H1 (cell line): ENCODE measurements around the gene TRIOBP. TPM values are rescaled to one million over a fixed set of nuclear protein-coding genes. Genes with fewer than 3 reads are reported as not detected.

ENCODE experiments used
- CTCF ChIA-PET: fragments of 300-600 bp; sonication (Branson Sonifier 250); formaldehyde crosslinking; loops from one replicate; lab custom pipeline; 2021; ENCODE audit not compliant: partially characterized antibody; lab: Charles Lee
- POLR2A ChIA-PET: fragments of 300-600 bp; sonication (Branson Sonifier 250); formaldehyde crosslinking; loops from one replicate; lab custom pipeline; 2021; ENCODE audit warnings: inconsistent platforms; ENCODE audit not compliant: partially characterized antibody; lab: Charles Lee
- DNase-seq, 2 experiments: peaks; one replicate each; pipeline versions ENCODE4 v3.0.0 to v3.0.0-alpha.2; 2010 to 2022; ENCODE audit warnings: low spot score in 2 of 2, low read depth in 1 of 2, mixed read lengths in 1 of 2
- FAIRE-seq: peaks from 2 replicates; lab custom pipeline; 2011; peaks lifted over from hg19 to GRCh38; lab: Jason Lieb, UNC
- H2AFZ ChIP-seq: 2 replicates; pipeline ENCODE4 v1.8.1; 2012; ENCODE audit warnings: low read length, inconsistent platforms
- H2AK5ac ChIP-seq: 2 replicates; pipeline ENCODE4 v1.6.1; 2013; ENCODE audit warnings: low read depth, low read length
- H2BK120ac ChIP-seq: replicated peaks from 2 replicates; pipeline ENCODE3; 2013; ENCODE audit warnings: low read depth, low read length, inconsistent platforms
- H2BK12ac ChIP-seq: 2 replicates; pipeline ENCODE4 v1.6.1; 2013; ENCODE audit warnings: low read depth, low read length
- H2BK15ac ChIP-seq: 2 replicates; pipeline ENCODE4 v1.6.1; 2013; ENCODE audit warnings: low read length
- H2BK20ac ChIP-seq: 2 replicates; pipeline ENCODE4 v1.6.1; 2013; ENCODE audit warnings: low read length
- H2BK5ac ChIP-seq: 2 replicates; pipeline ENCODE4 v1.6.1; 2013; ENCODE audit warnings: low read depth, low read length
- H3K14ac ChIP-seq: 2 replicates; pipeline ENCODE4 v1.6.1; 2013; ENCODE audit warnings: inconsistent platforms; ENCODE audit not compliant: insufficient read length
- H3K18ac ChIP-seq: 2 replicates; pipeline ENCODE4 v1.6.1; 2013; ENCODE audit warnings: low read length; ENCODE audit errors: extremely low read depth
- H3K23ac ChIP-seq: 2 replicates; pipeline ENCODE4 v1.6.1; 2013; ENCODE audit warnings: inconsistent platforms; ENCODE audit not compliant: insufficient read length
- H3K23me2 ChIP-seq: 2 replicates; pipeline ENCODE4 v1.6.1; 2013; ENCODE audit warnings: low read depth, low read length
- H3K27ac ChIP-seq: 2 replicates; pipeline ENCODE4 v1.6.1; 2011; ENCODE audit warnings: low read depth, low read length, inconsistent platforms
- H3K27me3 ChIP-seq, 4 experiments: replicated peaks in 1 of 4; 1 replicate in 1 of 4; 2 replicates in 3 of 4; pipeline versions ENCODE4 v1.6.1 to v1.8.1; 2011 to 2013; ENCODE audit warnings: low read length in 3 of 4, mild to moderate bottlenecking in 3 of 4, inconsistent platforms in 2 of 4, mixed read lengths in 2 of 4, moderate library complexity in 1 of 4; ENCODE audit not compliant: control insufficient read depth in 3 of 4, insufficient read depth in 3 of 4; ENCODE audit errors: extremely low read depth in 1 of 4
- H3K36me3 ChIP-seq, 4 experiments: 2 replicates each; pipeline versions ENCODE4 v1.6.1 to v1.8.1; 2011 to 2013; ENCODE audit warnings: mild to moderate bottlenecking in 4 of 4, low read length in 3 of 4, moderate library complexity in 2 of 4, control low read depth in 1 of 4, inconsistent platforms in 1 of 4; ENCODE audit not compliant: insufficient read depth in 4 of 4, control insufficient read depth in 2 of 4
- H3K4ac ChIP-seq: replicated peaks from 2 replicates; pipeline ENCODE3; 2013; ENCODE audit warnings: low read length, low read depth, mixed read lengths, inconsistent platforms; ENCODE audit not compliant: insufficient read length
- H3K4me1 ChIP-seq, 4 experiments: replicated peaks in 1 of 4; 1 replicate in 1 of 4; 2 replicates in 3 of 4; pipeline versions ENCODE4 v1.6.1 to v1.8.1; 2011 to 2013; ENCODE audit warnings: low read length in 3 of 4, inconsistent platforms in 2 of 4, mixed read lengths in 1 of 4; ENCODE audit not compliant: insufficient read depth in 4 of 4, control insufficient read depth in 3 of 4
- H3K4me2 ChIP-seq, 2 experiments: 2 replicates each; pipeline versions ENCODE4 v1.6.1 to v1.8.1; 2011 to 2013; ENCODE audit warnings: low read depth in 2 of 2, low read length in 2 of 2, control low read depth in 1 of 2, inconsistent platforms in 1 of 2, mild to moderate bottlenecking in 1 of 2; ENCODE audit not compliant: insufficient read depth in 1 of 2
- H3K4me3 ChIP-seq, 4 experiments: fragments of 200-600, 300-600 bp in 1 of 4; sonication (generic), shearing (Covaris generic), sonication (Bioruptor Twin) in 1 of 4; 2 replicates each; pipeline versions ENCODE4 v1.5.1 to v1.8.1; 2011 to 2016; ENCODE audit warnings: low read length in 4 of 4, low read depth in 3 of 4, control low read depth in 2 of 4, inconsistent platforms in 2 of 4, mild to moderate bottlenecking in 2 of 4, mixed read lengths in 1 of 4, moderate library complexity in 1 of 4; ENCODE audit not compliant: insufficient read depth in 2 of 4; ENCODE audit errors: extremely low read depth in 1 of 4
- H3K56ac ChIP-seq: replicated peaks from 2 replicates; pipeline ENCODE3; 2013; ENCODE audit warnings: low read depth, mild to moderate bottlenecking, mixed read lengths, low read length, inconsistent platforms; ENCODE audit not compliant: insufficient read length
- H3K79me1 ChIP-seq: 2 replicates; pipeline ENCODE4 v1.6.1; 2013; ENCODE audit warnings: low read depth, low read length, control low read depth
- H3K79me2 ChIP-seq, 2 experiments: 2 replicates each; pipeline versions ENCODE4 v1.6.1 to v1.8.1; 2012 to 2013; ENCODE audit warnings: low read length in 2 of 2, mild to moderate bottlenecking in 2 of 2, inconsistent platforms in 1 of 2; ENCODE audit not compliant: insufficient read depth in 2 of 2, control insufficient read depth in 1 of 2
- H3K9ac ChIP-seq, 4 experiments: replicated peaks in 1 of 4; 1 replicate in 1 of 4; 2 replicates in 3 of 4; pipeline versions ENCODE4 v1.6.1 to v1.8.1; 2011 to 2013; ENCODE audit warnings: low read depth in 3 of 4, low read length in 3 of 4, control low read depth in 2 of 4, mild to moderate bottlenecking in 2 of 4, moderate library complexity in 2 of 4, inconsistent platforms in 1 of 4; ENCODE audit errors: extremely low read depth in 1 of 4
- H3K9me3 ChIP-seq, 2 experiments: 2 replicates each; pipeline versions ENCODE4 v1.6.1 to v1.8.1; 2012 to 2013; ENCODE audit warnings: mild to moderate bottlenecking in 2 of 2, moderate library complexity in 2 of 2, control low read depth in 1 of 2, inconsistent platforms in 1 of 2, low read depth in 1 of 2, low read length in 1 of 2, mixed read lengths in 1 of 2; ENCODE audit not compliant: insufficient read depth in 2 of 2
- H4K20me1 ChIP-seq, 2 experiments: replicated peaks in 1 of 2; 2 replicates each; pipeline versions ENCODE3 to v1.8.1; 2011 to 2013; ENCODE audit warnings: inconsistent platforms in 2 of 2, low read length in 2 of 2, mild to moderate bottlenecking in 1 of 2; ENCODE audit not compliant: insufficient read depth in 2 of 2, control insufficient read depth in 1 of 2
- H4K5ac ChIP-seq: 2 replicates; pipeline ENCODE4 v1.6.1; 2013; ENCODE audit warnings: low read length, low read depth, mixed read lengths, inconsistent platforms; ENCODE audit not compliant: insufficient read length
- H4K8ac ChIP-seq: 2 replicates; pipeline ENCODE4 v1.8.0; 2013; ENCODE audit warnings: mild to moderate bottlenecking, moderate library complexity, low read length, inconsistent platforms; ENCODE audit not compliant: insufficient read depth; ENCODE audit errors: extremely low read depth
- H4K91ac ChIP-seq: replicated peaks from 2 replicates; pipeline ENCODE3; 2013; ENCODE audit warnings: low read length, mixed read lengths, inconsistent platforms; ENCODE audit not compliant: insufficient read length
- CREB1 ChIP-seq: IDR thresholded peaks from 2 replicates; pipeline ENCODE4 v1.6.1; 2012; ENCODE audit warnings: inconsistent platforms
- EGR1 ChIP-seq: IDR thresholded peaks from 2 replicates; pipeline ENCODE4 v1.6.1; 2011; ENCODE audit warnings: low read depth, low read length, borderline replicate concordance
- FOSL1 ChIP-seq: IDR thresholded peaks from 2 replicates; pipeline ENCODE4 v1.6.1; 2011; ENCODE audit warnings: mild to moderate bottlenecking, low read depth, low read length, moderate library complexity; ENCODE audit not compliant: insufficient read depth
- KDM5A ChIP-seq: fragments of 200-600 bp; IDR thresholded peaks from 2 replicates; pipeline ENCODE4 v1.7.1; 2012; ENCODE audit warnings: mild to moderate bottlenecking, low read length, inconsistent platforms, mixed read lengths
- PHF8 ChIP-seq: fragments of 200-600 bp; sonication (generic); conservative IDR thresholded peaks from 2 replicates; pipeline ENCODE4 v1.7.1; 2012; ENCODE audit warnings: low read depth, mild to moderate bottlenecking, inconsistent platforms, low read length, moderate library complexity
- POU5F1 ChIP-seq: IDR thresholded peaks from 2 replicates; pipeline ENCODE4 v1.6.1; 2011; ENCODE audit warnings: low read depth, mild to moderate bottlenecking, low read length, moderate library complexity
- SP1 ChIP-seq: IDR thresholded peaks from 2 replicates; pipeline ENCODE4 v1.6.1; 2011; ENCODE audit warnings: low read depth, low read length
- TAF7 ChIP-seq: optimal IDR thresholded peaks from 2 replicates; pipeline ENCODE3; 2011; ENCODE audit warnings: low read depth, mild to moderate bottlenecking, inconsistent platforms, low read length, moderate library complexity, borderline replicate concordance
- ZNF274 ChIP-seq: IDR thresholded peaks from 2 replicates; pipeline ENCODE4 v1.7.0; 2012; ENCODE audit warnings: low read length, borderline replicate concordance; ENCODE audit errors: extremely low read depth
- WGBS, 2 experiments: shearing (Covaris generic) in 1 of 2; methylation state at CpG; one replicate each; pipeline versions ENCODE4 v1.1.6 to v1.1.7; 2013 to 2015; ENCODE audit warnings: low lambda C conversion rate in 2 of 2, mixed read lengths in 2 of 2, inconsistent platforms in 1 of 2, low coverage in 1 of 2, missing lambda C conversion rate in 1 of 2; ENCODE audit not compliant: insufficient replicate concordance in 2 of 2, insufficient coverage in 1 of 2, insufficient read length in 1 of 2; ENCODE audit errors: extremely low coverage in 1 of 2, missing lambda C conversion rate in 1 of 2; 5-methylcytosine and 5-hydroxymethylcytosine counted together
- polyA plus RNA-seq, 7 experiments: library from polyadenylated mRNA; depleted of rRNA in 3 of 7; stranded (reverse) in 5 of 7; unstranded in 2 of 7; fragments of >200 nt in 5 of 7; fragments of 200-250 nt in 2 of 7; gene quantifications; 1 replicate in 5 of 7; 2 replicates in 1 of 7; 4 replicates in 1 of 7; pipeline versions ENCODE4 v1.2.1 to v1.2.3, GENCODE V29; 2011 to 2013; ENCODE audit warnings: missing spikeins in 2 of 7, mixed read lengths in 2 of 7
- total RNA-seq: library from RNA; stranded (reverse); fragmentation: NEBNext Ultra II Directional; extraction: Animal tissue kit (Norgen Biotek cat#: 25700); gene quantifications from 2 replicates; pipeline ENCODE4 v1.2.1, GENCODE V29; 2021
- TF ChIP-seq, protein P1 (sequence below), 3 experiments: IDR thresholded peaks; 1 replicate in 2 of 3; 2 replicates in 1 of 3; pipeline versions ENCODE4 v1.5.1 to v1.6.1; 2011; ENCODE audit warnings: low read length in 3 of 3, mild to moderate bottlenecking in 3 of 3, inconsistent platforms in 2 of 3, low read depth in 1 of 3, moderate library complexity in 1 of 3; ENCODE audit not compliant: insufficient read depth in 1 of 3; ENCODE audit errors: control extremely low read depth in 1 of 3

TRIOBP gene
- total and polyA plus RNA-seq, 2 of the 8 experiments (the other 6 are each of a cell fraction or from before 2014, with no cell fraction given), result 18.2 to 27.3 TPM

DNA sequence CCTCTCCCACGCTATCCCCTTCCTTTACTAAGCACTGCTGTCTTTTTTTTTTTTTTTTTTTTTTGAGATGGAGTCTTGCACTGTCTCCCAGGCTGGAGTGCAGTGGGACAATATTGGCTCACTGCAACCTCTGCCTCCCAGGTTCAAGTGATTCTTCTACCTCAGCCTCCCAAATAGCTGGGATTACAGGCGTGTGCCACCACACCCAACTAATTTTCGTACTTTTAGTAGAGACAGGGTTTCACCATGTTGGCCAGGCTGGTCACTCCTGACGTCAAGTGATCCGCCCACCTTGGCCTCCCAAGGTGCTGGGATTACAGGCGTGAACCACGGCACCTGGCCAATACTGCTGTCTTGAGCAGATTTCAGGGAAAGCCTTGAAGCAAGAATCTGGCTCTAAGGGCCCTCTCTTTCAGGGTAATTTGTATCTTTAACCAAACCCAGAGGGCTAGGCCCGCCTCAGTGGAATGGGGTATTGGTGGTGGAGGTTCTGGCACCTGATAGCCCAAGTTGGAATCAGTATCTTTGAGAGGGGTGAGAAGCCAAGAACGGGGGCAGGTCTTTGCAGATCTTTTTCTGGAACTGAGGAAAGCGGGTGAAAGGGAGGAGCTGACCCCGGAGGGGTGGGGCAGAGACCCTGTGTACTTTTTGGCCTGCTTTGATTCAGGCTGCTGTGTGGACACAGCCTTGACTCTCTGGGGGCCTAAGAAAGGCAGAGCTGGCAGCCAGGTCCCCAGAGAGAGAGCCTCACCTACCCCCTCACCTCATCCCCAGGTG, 37.0 kb downstream of the TRIOBP start:
- H2AK5ac ChIP-seq, result no peak overlapping the region
- ChIA-PET CTCF (interaction anchor here (0.6 to 4.0 kb wide), 10 partner anchors 10 to 1047 kb away, joined by 3 to 23 read pairs (median 4); partner anchors contain the start of gene TRIOBP), POLR2A (interaction anchor here (0.8 to 2.2 kb wide), 10 partner anchors 11 to 111 kb away, joined by 3 to 7 read pairs (median 4); partner anchors contain the start of gene PDXP)
- H4K8ac ChIP-seq, result no peak overlapping the region
- H3K27ac ChIP-seq, result no peak overlapping the region
- H3K4ac ChIP-seq, result no peak overlapping the region
- 86% methylated on average over 11 of the region's 11 CpGs; no CpG with 5 or more reads in 1 of the 2 experiments for WGBS, 2 experiments
- H3K23ac ChIP-seq, result no peak overlapping the region
- peaks cover 7 to 10% of the 10 kb centered on the region in 2 experiments for H4K20me1 ChIP-seq
- no peak overlapping the region for H3K56ac ChIP-seq
- H3K9me3 ChIP-seq, result no peaks in the 10 kb centered on the region
- H2AFZ ChIP-seq, result no peak overlapping the region
- TF ChIP-seq FOSL1 (no peak), EGR1 (no peak), PHF8 (no peak), ZNF274 (no peak), KDM5A (no peak), CREB1 (no peak), SP1 (no peak), TAF7 (no peak), POU5F1 (no peak)
- TF ChIP-seq, protein P1, sequence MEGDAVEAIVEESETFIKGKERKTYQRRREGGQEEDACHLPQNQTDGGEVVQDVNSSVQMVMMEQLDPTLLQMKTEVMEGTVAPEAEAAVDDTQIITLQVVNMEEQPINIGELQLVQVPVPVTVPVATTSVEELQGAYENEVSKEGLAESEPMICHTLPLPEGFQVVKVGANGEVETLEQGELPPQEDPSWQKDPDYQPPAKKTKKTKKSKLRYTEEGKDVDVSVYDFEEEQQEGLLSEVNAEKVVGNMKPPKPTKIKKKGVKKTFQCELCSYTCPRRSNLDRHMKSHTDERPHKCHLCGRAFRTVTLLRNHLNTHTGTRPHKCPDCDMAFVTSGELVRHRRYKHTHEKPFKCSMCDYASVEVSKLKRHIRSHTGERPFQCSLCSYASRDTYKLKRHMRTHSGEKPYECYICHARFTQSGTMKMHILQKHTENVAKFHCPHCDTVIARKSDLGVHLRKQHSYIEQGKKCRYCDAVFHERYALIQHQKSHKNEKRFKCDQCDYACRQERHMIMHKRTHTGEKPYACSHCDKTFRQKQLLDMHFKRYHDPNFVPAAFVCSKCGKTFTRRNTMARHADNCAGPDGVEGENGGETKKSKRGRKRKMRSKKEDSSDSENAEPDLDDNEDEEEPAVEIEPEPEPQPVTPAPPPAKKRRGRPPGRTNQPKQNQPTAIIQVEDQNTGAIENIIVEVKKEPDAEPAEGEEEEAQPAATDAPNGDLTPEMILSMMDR (IDR thresholded peaks at IDR 0.05; ENCODE audit: control extremely low read depth in 1 of 3, insufficient read depth in 1 of 3, low read depth in 1 of 3, low read length in 3 of 3), result no peak
- H3K36me3 ChIP-seq, result peaks cover 0 to 7% (median 4%) of the 10 kb centered on the region in 4 experiments; a peak in 2 of 8 replicates
- peaks cover 2 to 38% (median 30%) of the 10 kb centered on the region in 4 experiments for H3K27me3 ChIP-seq
- no peak for FAIRE-seq
- H4K91ac ChIP-seq, result no peak overlapping the region
- H3K4me2 ChIP-seq, result no peak overlapping the region
- H3K9ac ChIP-seq, result no peak overlapping the region
- H3K4me3 ChIP-seq, result no peak overlapping the region
- H3K79me1 ChIP-seq, result no peaks in the 10 kb centered on the region
- no peak overlapping the region for H2BK5ac ChIP-seq
- no peak overlapping the region for H3K14ac ChIP-seq
- H2BK15ac ChIP-seq, result no peak overlapping the region
- H3K4me1 ChIP-seq, result no peaks in the 10 kb centered on the region
- H2BK12ac ChIP-seq, result no peak overlapping the region
- H3K18ac ChIP-seq, result no peak overlapping the region; the same call in 1 of the 2 replicates
- H3K79me2 ChIP-seq, result no peaks in the 10 kb centered on the region
- H4K5ac ChIP-seq, result no peak overlapping the region
- no peak overlapping the region for H2BK120ac ChIP-seq
- H2BK20ac ChIP-seq, result no peak overlapping the region
- peaks cover 3% of the 10 kb centered on the region; the same call in 1 of the 2 replicates for H3K23me2 ChIP-seq
- no peak for DNase-seq
